ENCODE results near the gene ANKRD36.
"Not testable (repeated sequence)": the region's sequence is repeated elsewhere in the genome, so short reads cannot be mapped to it uniquely, and the experiment has no call there.

The ANKRD36 gene

GRCh38 chr2:97144016-97144415, 31.1 kb downstream of the ANKRD36 start:
- H4K5ac ChIP-seq (ENCODE audit: low read length); H3K79me1 ChIP-seq (ENCODE audit: low read length); H2AK5ac ChIP-seq (ENCODE audit: low read length); H2BK15ac ChIP-seq (replicated peaks; ENCODE audit: low read depth); H3K4me3 ChIP-seq (ENCODE audit: low read length); H2BK120ac ChIP-seq (ENCODE audit: low read depth, low read length); H3K18ac ChIP-seq (ENCODE audit: low read length); DNase-seq; H4K8ac ChIP-seq (ENCODE audit: low read depth, low read length); H3K4ac ChIP-seq (ENCODE audit: low read depth, low read length); H3K36me3 ChIP-seq (ENCODE audit: control insufficient read depth, insufficient read depth, low read length); H3K27ac ChIP-seq (ENCODE audit: low read depth, low read length); H2BK5ac ChIP-seq (ENCODE audit: low read length); H3K4me1 ChIP-seq (ENCODE audit: control insufficient read depth, low read depth, low read length); H3K56ac ChIP-seq (ENCODE audit: low read length); H3K79me2 ChIP-seq (ENCODE audit: control insufficient read depth, insufficient read depth, low read length); H3K23ac ChIP-seq (ENCODE audit: low read length); H3K9ac ChIP-seq (ENCODE audit: low read length); H3K4me2 ChIP-seq (ENCODE audit: low read length); H3K27me3 ChIP-seq (ENCODE audit: insufficient read depth, low read length, poor library complexity): not testable (repeated sequence)
- WGBS (ENCODE audit: extremely low coverage, insufficient coverage, low lambda C conversion rate), result no CpG with 5 or more reads among the region's 3 CpGs

GRCh38 chr2:97166548-97166947, 53.6 kb downstream of the ANKRD36 start:
- not testable (repeated sequence) for H3K23ac ChIP-seq (ENCODE audit: low read length); H4K5ac ChIP-seq (ENCODE audit: low read length); H2BK15ac ChIP-seq (replicated peaks; ENCODE audit: low read depth); H3K9ac ChIP-seq (ENCODE audit: low read length); H3K79me1 ChIP-seq (ENCODE audit: low read length); DNase-seq; H2AK5ac ChIP-seq (ENCODE audit: low read length); H3K56ac ChIP-seq (ENCODE audit: low read length); H3K18ac ChIP-seq (ENCODE audit: low read length); H2BK120ac ChIP-seq (ENCODE audit: low read depth, low read length); H3K36me3 ChIP-seq (ENCODE audit: control insufficient read depth, insufficient read depth, low read length); H3K79me2 ChIP-seq (ENCODE audit: control insufficient read depth, insufficient read depth, low read length); H4K8ac ChIP-seq (ENCODE audit: low read depth, low read length); H3K27me3 ChIP-seq (ENCODE audit: insufficient read depth, low read length, poor library complexity); H3K4ac ChIP-seq (ENCODE audit: low read depth, low read length); H3K27ac ChIP-seq (ENCODE audit: low read depth, low read length); H3K4me2 ChIP-seq (ENCODE audit: low read length); H3K4me3 ChIP-seq (ENCODE audit: low read length); H2BK5ac ChIP-seq (ENCODE audit: low read length); H3K4me1 ChIP-seq (ENCODE audit: control insufficient read depth, low read depth, low read length)
- no CpG with 5 or more reads among the region's 3 CpGs for WGBS (ENCODE audit: extremely low coverage, insufficient coverage, low lambda C conversion rate)

- H2BK15ac ChIP-seq (replicated peaks; ENCODE audit: low read depth); H4K8ac ChIP-seq (ENCODE audit: low read depth, low read length): not testable (repeated sequence)
- WGBS (ENCODE audit: extremely low coverage, insufficient coverage, low lambda C conversion rate), result no CpG with 5 or more reads among the region's 4 CpGs
These were observed 55.0 kb downstream of the ANKRD36 start for GRCh38 chr2:97167938-97168337.

GRCh38 chr2:97168583-97168982, 55.6 kb downstream of the ANKRD36 start:
- not testable (repeated sequence) for H3K9ac ChIP-seq (ENCODE audit: low read length); H3K79me2 ChIP-seq (ENCODE audit: control insufficient read depth, insufficient read depth, low read length); H3K4me2 ChIP-seq (ENCODE audit: low read length); H3K27me3 ChIP-seq (ENCODE audit: insufficient read depth, low read length, poor library complexity); H2BK120ac ChIP-seq (ENCODE audit: low read depth, low read length); H4K5ac ChIP-seq (ENCODE audit: low read length); H4K8ac ChIP-seq (ENCODE audit: low read depth, low read length); H3K4ac ChIP-seq (ENCODE audit: low read depth, low read length); H3K79me1 ChIP-seq (ENCODE audit: low read length); H3K23ac ChIP-seq (ENCODE audit: low read length); DNase-seq; H3K27ac ChIP-seq (ENCODE audit: low read depth, low read length); H3K4me1 ChIP-seq (ENCODE audit: control insufficient read depth, low read depth, low read length); H3K36me3 ChIP-seq (ENCODE audit: control insufficient read depth, insufficient read depth, low read length); H3K18ac ChIP-seq (ENCODE audit: low read length); H2AK5ac ChIP-seq (ENCODE audit: low read length); H3K4me3 ChIP-seq (ENCODE audit: low read length); H3K56ac ChIP-seq (ENCODE audit: low read length); H2BK15ac ChIP-seq (replicated peaks; ENCODE audit: low read depth); H2BK5ac ChIP-seq (ENCODE audit: low read length)
- WGBS (ENCODE audit: extremely low coverage, insufficient coverage, low lambda C conversion rate), result no CpG with 5 or more reads among the region's 2 CpGs

More at GRCh38 chr2:97167938-97168337, 55.0 kb downstream of the ANKRD36 start:
- H3K56ac ChIP-seq (ENCODE audit: low read length); H3K27ac ChIP-seq (ENCODE audit: low read depth, low read length); H3K18ac ChIP-seq (ENCODE audit: low read length); H2BK5ac ChIP-seq (ENCODE audit: low read length); H3K79me1 ChIP-seq (ENCODE audit: low read length); H3K79me2 ChIP-seq (ENCODE audit: control insufficient read depth, insufficient read depth, low read length); H3K4me1 ChIP-seq (ENCODE audit: control insufficient read depth, low read depth, low read length); H3K23ac ChIP-seq (ENCODE audit: low read length); H4K5ac ChIP-seq (ENCODE audit: low read length); H3K4ac ChIP-seq (ENCODE audit: low read depth, low read length); H2AK5ac ChIP-seq (ENCODE audit: low read length); H3K4me2 ChIP-seq (ENCODE audit: low read length); H3K9ac ChIP-seq (ENCODE audit: low read length); H3K27me3 ChIP-seq (ENCODE audit: insufficient read depth, low read length, poor library complexity); H3K4me3 ChIP-seq (ENCODE audit: low read length); DNase-seq; H3K36me3 ChIP-seq (ENCODE audit: control insufficient read depth, insufficient read depth, low read length); H2BK120ac ChIP-seq (ENCODE audit: low read depth, low read length): not testable (repeated sequence)

GRCh38 chr2:97180391-97180790, 67.4 kb downstream of the ANKRD36 start:
- not testable (repeated sequence) for H2BK15ac ChIP-seq (replicated peaks; ENCODE audit: low read depth); H3K9ac ChIP-seq (ENCODE audit: low read length); H3K4me2 ChIP-seq (ENCODE audit: low read length); H3K79me2 ChIP-seq (ENCODE audit: control insufficient read depth, insufficient read depth, low read length); H3K27me3 ChIP-seq (ENCODE audit: insufficient read depth, low read length, poor library complexity); H4K8ac ChIP-seq (ENCODE audit: low read depth, low read length); H4K5ac ChIP-seq (ENCODE audit: low read length); H3K23ac ChIP-seq (ENCODE audit: low read length); H3K56ac ChIP-seq (ENCODE audit: low read length); H2BK120ac ChIP-seq (ENCODE audit: low read depth, low read length); H3K36me3 ChIP-seq (ENCODE audit: control insufficient read depth, insufficient read depth, low read length); H3K4me3 ChIP-seq (ENCODE audit: low read length); H3K79me1 ChIP-seq (ENCODE audit: low read length); H2BK5ac ChIP-seq (ENCODE audit: low read length); DNase-seq; H3K27ac ChIP-seq (ENCODE audit: low read depth, low read length); H3K4me1 ChIP-seq (ENCODE audit: control insufficient read depth, low read depth, low read length); H3K4ac ChIP-seq (ENCODE audit: low read depth, low read length); H2AK5ac ChIP-seq (ENCODE audit: low read length); H3K18ac ChIP-seq (ENCODE audit: low read length)
- WGBS (ENCODE audit: extremely low coverage, insufficient coverage, low lambda C conversion rate), result no CpG with 5 or more reads among the region's 1 CpG

- not testable (repeated sequence) for H4K5ac ChIP-seq (ENCODE audit: low read length); H3K36me3 ChIP-seq (ENCODE audit: control insufficient read depth, insufficient read depth, low read length); H3K27ac ChIP-seq (ENCODE audit: low read depth, low read length); H3K9ac ChIP-seq (ENCODE audit: low read length); H3K23ac ChIP-seq (ENCODE audit: low read length); H2BK15ac ChIP-seq (replicated peaks; ENCODE audit: low read depth); H3K56ac ChIP-seq (ENCODE audit: low read length); DNase-seq; H3K4me3 ChIP-seq (ENCODE audit: low read length); H3K4ac ChIP-seq (ENCODE audit: low read depth, low read length); H2AK5ac ChIP-seq (ENCODE audit: low read length); H2BK120ac ChIP-seq (ENCODE audit: low read depth, low read length); H3K79me1 ChIP-seq (ENCODE audit: low read length); H3K4me1 ChIP-seq (ENCODE audit: control insufficient read depth, low read depth, low read length); H2BK5ac ChIP-seq (ENCODE audit: low read length); H3K27me3 ChIP-seq (ENCODE audit: insufficient read depth, low read length, poor library complexity); H3K4me2 ChIP-seq (ENCODE audit: low read length); H3K79me2 ChIP-seq (ENCODE audit: control insufficient read depth, insufficient read depth, low read length); H4K8ac ChIP-seq (ENCODE audit: low read depth, low read length); H3K18ac ChIP-seq (ENCODE audit: low read length)
- WGBS (ENCODE audit: extremely low coverage, insufficient coverage, low lambda C conversion rate), result no CpG with 5 or more reads among the region's 1 CpG
These were observed 82.4 kb downstream of the ANKRD36 start for GRCh38 chr2:97195349-97195748.
